MCF 10A (cell line): Measurements from ENCODE around the gene SLC11A2. TPM values are rescaled to one million over a fixed set of nuclear protein-coding genes. Genes with fewer than 3 reads are reported as not detected.
A peak's percentile ranks its signal among the peaks of the same experiment; 100 is the strongest.

Experiments used
- BruUV-seq: library from RNA; stranded (reverse); fragments of 400-500 nt; replicated peaks from 2 replicates; lab custom pipeline; 2021; lab: Mats Ljungman, UMichigan
- CTCF ChIA-PET: fragments of 300-600 bp; sonication (Branson Sonifier 250); formaldehyde crosslinking; extraction: SDS; loops from one replicate; lab custom pipeline; 2021; ENCODE audit warnings: antibody characterized with exemption, inconsistent platforms; lab: Yijun Ruan, JAX
- POLR2A ChIA-PET: fragments of 300-600, 350-650 bp; sonication (Branson Sonifier 250); formaldehyde crosslinking; extraction: SDS; loops from one replicate; lab custom pipeline; 2020; ENCODE audit warnings: antibody characterized with exemption, inconsistent platforms; lab: Yijun Ruan, JAX
- DNase-seq: peaks from one replicate; pipeline ENCODE4 v3.0.0-alpha.2; 2018; ENCODE audit not compliant: unreplicated experiment
- H3K27ac Mint-ChIP-seq: one replicate; pipeline ENCODE4 v1.8.0; 2022; ENCODE audit warnings: mild to moderate bottlenecking, low read depth, mixed read lengths; ENCODE audit not compliant: unreplicated experiment
- H3K27me3 Mint-ChIP-seq: one replicate; pipeline ENCODE4 v1.8.0; 2022; ENCODE audit warnings: mixed read lengths; ENCODE audit not compliant: insufficient read depth, unreplicated experiment
- H3K36me3 Mint-ChIP-seq: one replicate; pipeline ENCODE4 v1.8.0; 2022; ENCODE audit warnings: mild to moderate bottlenecking, moderate library complexity, mixed read lengths; ENCODE audit not compliant: insufficient read depth, unreplicated experiment
- H3K4me1 Mint-ChIP-seq: one replicate; pipeline ENCODE4 v1.8.0; 2022; ENCODE audit warnings: mixed read lengths; ENCODE audit not compliant: insufficient read depth, unreplicated experiment
- H3K4me3 Mint-ChIP-seq: one replicate; pipeline ENCODE4 v1.8.0; 2022; ENCODE audit warnings: mild to moderate bottlenecking, moderate library complexity, mixed read lengths; ENCODE audit not compliant: unreplicated experiment
- H3K9me3 Mint-ChIP-seq: one replicate; pipeline ENCODE4 v1.8.0; 2022; ENCODE audit warnings: mixed read lengths; ENCODE audit not compliant: unreplicated experiment
- intact Hi-C: fragments of 100-400 bp; cut with micrococcal nuclease; formaldehyde crosslinking; loops from 2 replicates; pipeline ENCODE4 v1.14.1; 2022
- total RNA-seq: library from RNA; stranded (reverse); gene quantifications from 2 replicates; pipeline ENCODE4 v1.2.3, GENCODE V29; 2022
- TF ChIP-seq, protein P1 (sequence below): fragments of 200-600 bp; IDR thresholded peaks from one replicate; pipeline ENCODE4 v1.8.0; 2022; ENCODE audit warnings: antibody characterized with exemption, mild to moderate bottlenecking; ENCODE audit not compliant: unreplicated experiment

The SLC11A2 gene
- total RNA-seq, 1 experiment from 2014 or later, result 45.6 TPM

DNA sequence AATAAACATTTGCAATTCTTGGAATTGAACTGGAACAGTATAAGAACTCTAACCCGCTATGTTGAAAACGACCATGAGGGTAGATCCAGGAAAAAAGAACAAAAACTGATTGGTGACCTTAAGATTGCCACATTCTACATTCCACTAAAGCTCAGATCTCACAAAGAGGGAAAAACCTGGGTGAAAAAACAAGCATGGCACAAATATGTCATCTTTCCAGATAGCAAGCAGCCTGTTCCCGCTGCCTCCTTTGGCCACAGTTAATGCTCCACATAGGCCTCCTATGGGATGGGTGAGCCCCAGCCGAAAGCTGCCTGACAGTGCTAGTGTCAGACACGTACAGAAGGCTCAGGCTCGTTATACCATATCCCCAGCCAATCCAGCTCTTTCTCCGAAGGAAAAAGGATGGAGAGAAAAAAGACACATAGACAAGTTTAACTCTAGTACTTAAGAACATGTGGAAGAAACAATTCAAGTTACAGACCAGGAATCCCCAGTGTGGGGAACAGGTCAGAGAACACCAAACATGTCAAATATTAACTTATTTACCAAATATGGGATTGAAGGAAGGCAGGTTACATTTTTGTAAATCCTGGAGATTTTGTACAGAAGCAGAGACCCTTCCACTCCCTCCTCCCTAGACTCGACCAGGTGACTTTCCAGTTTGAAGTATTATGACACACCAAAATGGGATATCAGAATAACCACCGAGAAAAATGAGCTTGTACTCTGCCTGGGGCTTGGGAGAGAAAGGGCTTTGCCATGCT lies 36.6 kb upstream of the SLC11A2 start:
- POLR2A ChIA-PET, result interaction anchor here (0.8 to 2.1 kb wide), 7 partner anchors 9 to 35 kb away, joined by 3 to 10 read pairs (median 5); partner anchors contain the start of gene LETMD1
- H3K4me1 Mint-ChIP-seq, result no peaks in the 10 kb centered on the region
- no peak overlapping the region for H3K27ac Mint-ChIP-seq
- no peaks in the 10 kb centered on the region for H3K27me3 Mint-ChIP-seq
- TF ChIP-seq, protein P1, sequence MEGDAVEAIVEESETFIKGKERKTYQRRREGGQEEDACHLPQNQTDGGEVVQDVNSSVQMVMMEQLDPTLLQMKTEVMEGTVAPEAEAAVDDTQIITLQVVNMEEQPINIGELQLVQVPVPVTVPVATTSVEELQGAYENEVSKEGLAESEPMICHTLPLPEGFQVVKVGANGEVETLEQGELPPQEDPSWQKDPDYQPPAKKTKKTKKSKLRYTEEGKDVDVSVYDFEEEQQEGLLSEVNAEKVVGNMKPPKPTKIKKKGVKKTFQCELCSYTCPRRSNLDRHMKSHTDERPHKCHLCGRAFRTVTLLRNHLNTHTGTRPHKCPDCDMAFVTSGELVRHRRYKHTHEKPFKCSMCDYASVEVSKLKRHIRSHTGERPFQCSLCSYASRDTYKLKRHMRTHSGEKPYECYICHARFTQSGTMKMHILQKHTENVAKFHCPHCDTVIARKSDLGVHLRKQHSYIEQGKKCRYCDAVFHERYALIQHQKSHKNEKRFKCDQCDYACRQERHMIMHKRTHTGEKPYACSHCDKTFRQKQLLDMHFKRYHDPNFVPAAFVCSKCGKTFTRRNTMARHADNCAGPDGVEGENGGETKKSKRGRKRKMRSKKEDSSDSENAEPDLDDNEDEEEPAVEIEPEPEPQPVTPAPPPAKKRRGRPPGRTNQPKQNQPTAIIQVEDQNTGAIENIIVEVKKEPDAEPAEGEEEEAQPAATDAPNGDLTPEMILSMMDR, result no peak
- CTCF ChIA-PET, result interaction anchor here (0.6 to 1.2 kb wide), 3 partner anchors 14 to 95 kb away, joined by 3 read pairs; partner anchors contain the start of gene LETMD1
- no peak for DNase-seq
- no TSS peak for BruUV-seq
- intact Hi-C loops, result no loop called here
- peaks cover 99% of the 10 kb centered on the region for H3K36me3 Mint-ChIP-seq
- no peak overlapping the region for H3K4me3 Mint-ChIP-seq
- H3K9me3 Mint-ChIP-seq, result no peaks in the 10 kb centered on the region

DNA sequence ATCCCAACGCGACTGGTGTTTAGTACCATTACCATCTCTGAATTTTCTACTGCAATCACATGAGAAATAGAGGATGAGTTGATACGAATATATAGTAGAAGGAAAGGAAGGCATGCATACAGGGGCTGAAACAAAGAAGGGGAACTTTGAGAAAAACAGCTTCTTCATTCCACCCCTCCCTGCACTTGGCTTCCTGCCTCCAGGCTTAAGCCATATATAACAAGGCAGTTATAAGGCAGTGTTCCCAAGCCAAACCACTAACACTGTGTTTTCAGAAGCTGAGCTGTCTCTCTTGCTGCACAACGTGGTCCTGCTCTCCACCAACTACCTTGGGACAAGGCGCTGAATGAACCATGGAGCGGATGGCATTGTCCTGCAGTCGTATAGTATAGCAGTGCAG lies 32.9 kb upstream of the SLC11A2 start:
- ChIA-PET CTCF (interaction anchor here (0.6 to 1.1 kb wide), 3 partner anchors 12 to 300 kb away, joined by 3 to 4 read pairs (median 3); no protein-coding TSS in a partner anchor), POLR2A (interaction anchor here (1.2 to 3.2 kb wide), 2 partner anchors 10 to 11 kb away, joined by 5 to 16 read pairs; partner anchors contain the start of gene LETMD1)
- BruUV-seq, result no TSS peak
- H3K27me3 Mint-ChIP-seq, result no peaks in the 10 kb centered on the region
- DNase-seq, result no peak
- H3K27ac Mint-ChIP-seq, result peak overlapping the region; percentile 9
- peaks cover 7% of the 10 kb centered on the region for H3K4me1 Mint-ChIP-seq
- TF ChIP-seq, protein P1, result no peak
- intact Hi-C loops, result no loop called here
- peaks cover 96% of the 10 kb centered on the region for H3K36me3 Mint-ChIP-seq
- H3K9me3 Mint-ChIP-seq, result no peaks in the 10 kb centered on the region
- no peak overlapping the region for H3K4me3 Mint-ChIP-seq

DNA sequence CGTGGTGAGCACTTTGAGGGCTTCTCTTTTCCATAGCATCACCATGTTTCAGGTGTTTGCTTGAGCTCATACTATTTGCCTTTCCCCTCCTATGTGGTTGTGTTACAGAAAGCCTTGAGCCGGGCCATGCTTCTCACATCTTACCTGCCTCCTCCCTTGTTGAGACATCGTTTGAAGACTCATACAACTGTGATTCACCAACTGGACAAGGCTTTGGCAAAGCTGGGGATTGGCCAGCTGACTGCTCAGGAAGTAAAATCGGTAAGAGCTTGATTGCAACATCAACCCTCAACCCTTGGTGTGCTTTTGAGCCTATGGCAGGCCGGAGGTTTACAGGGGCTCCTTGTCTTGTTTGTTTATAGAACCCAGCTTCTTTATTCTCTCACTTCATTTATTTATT lies 30.1 kb upstream of the SLC11A2 start:
- POLR2A ChIA-PET, result interaction anchor here (0.9 to 2.1 kb wide), 17 partner anchors 10 to 292 kb away, joined by 3 to 31 read pairs (median 5); partner anchors contain the start of genes ATF1, CSRNP2, DAZAP2 and POU6F1

More for the DNA sequence above, 30.1 kb upstream of the SLC11A2 start:
- peaks cover 15% of the 10 kb centered on the region for H3K4me1 Mint-ChIP-seq
- intact Hi-C loops, result no loop called here
- TF ChIP-seq, protein P1, result no peak
- H3K36me3 Mint-ChIP-seq, result peaks cover 94% of the 10 kb centered on the region
- H3K9me3 Mint-ChIP-seq, result no peaks in the 10 kb centered on the region
- BruUV-seq, result no TSS peak
- CTCF ChIA-PET, result interaction anchor here (0.6 to 1.2 kb wide), 5 partner anchors 9 to 285 kb away, joined by 3 to 4 read pairs (median 3); no protein-coding TSS in a partner anchor
- DNase-seq, result peak; percentile 97
- no peaks in the 10 kb centered on the region for H3K27me3 Mint-ChIP-seq
- H3K27ac Mint-ChIP-seq, result peak overlapping the region; percentile 3
- H3K4me3 Mint-ChIP-seq, result peak overlapping the region; percentile 3
